Activated naive CD8-positive, alpha-beta T cell (primary cell): ENCODE data around the gene PTMA.
A peak's percentile ranks its signal among the peaks of the same experiment; 100 is the strongest.
"Not testable (repeated sequence)": the region's sequence is repeated elsewhere in the genome, so short reads cannot be mapped to it uniquely, and the experiment has no call there.

ENCODE experiments used
- H3K27ac Mint-ChIP-seq: one replicate; pipeline ENCODE4 v1.8.0; 2021; ENCODE audit warnings: mixed read lengths
- H3K27me3 Mint-ChIP-seq: one replicate; pipeline ENCODE4 v1.8.0; 2021; ENCODE audit warnings: mixed read lengths
- H3K36me3 Mint-ChIP-seq: one replicate; pipeline ENCODE4 v1.8.0; 2021; ENCODE audit warnings: mixed read lengths
- H3K4me1 Mint-ChIP-seq: one replicate; pipeline ENCODE4 v1.8.0; 2021; ENCODE audit warnings: low read depth, mixed read lengths
- H3K4me3 Mint-ChIP-seq: one replicate; pipeline ENCODE4 v1.8.0; 2021; ENCODE audit warnings: mild to moderate bottlenecking, mixed read lengths
- H3K9me3 Mint-ChIP-seq: one replicate; pipeline ENCODE4 v1.8.0; 2021; ENCODE audit warnings: low read depth, mixed read lengths

The PTMA gene

GRCh38 chr2:231701456-231702373 lies 6.6 kb upstream of the PTMA start:
- H3K27me3 Mint-ChIP-seq: no peaks in the 10 kb centered on the region
- H3K4me1 Mint-ChIP-seq: peaks cover 14% of the 10 kb centered on the region

GRCh38 chr2:231704017-231704416 lies 4.3 kb upstream of the PTMA start:
- Mint-ChIP-seq H3K27ac (peak overlapping the region; percentile 50), H3K4me1 (peaks cover 15% of the 10 kb centered on the region), H3K4me3 (peak overlapping the region; percentile 62), H3K9me3 (no peaks in the 10 kb centered on the region), H3K36me3 (peaks cover 2% of the 10 kb centered on the region), H3K27me3 (no peaks in the 10 kb centered on the region)

More at GRCh38 chr2:231701456-231702373, 6.6 kb upstream of the PTMA start:
- Mint-ChIP-seq H3K36me3 (peaks cover 2% of the 10 kb centered on the region), H3K9me3 (no peaks in the 10 kb centered on the region), H3K4me3 (no peak overlapping the region), H3K27ac (no peak overlapping the region)

DNA sequence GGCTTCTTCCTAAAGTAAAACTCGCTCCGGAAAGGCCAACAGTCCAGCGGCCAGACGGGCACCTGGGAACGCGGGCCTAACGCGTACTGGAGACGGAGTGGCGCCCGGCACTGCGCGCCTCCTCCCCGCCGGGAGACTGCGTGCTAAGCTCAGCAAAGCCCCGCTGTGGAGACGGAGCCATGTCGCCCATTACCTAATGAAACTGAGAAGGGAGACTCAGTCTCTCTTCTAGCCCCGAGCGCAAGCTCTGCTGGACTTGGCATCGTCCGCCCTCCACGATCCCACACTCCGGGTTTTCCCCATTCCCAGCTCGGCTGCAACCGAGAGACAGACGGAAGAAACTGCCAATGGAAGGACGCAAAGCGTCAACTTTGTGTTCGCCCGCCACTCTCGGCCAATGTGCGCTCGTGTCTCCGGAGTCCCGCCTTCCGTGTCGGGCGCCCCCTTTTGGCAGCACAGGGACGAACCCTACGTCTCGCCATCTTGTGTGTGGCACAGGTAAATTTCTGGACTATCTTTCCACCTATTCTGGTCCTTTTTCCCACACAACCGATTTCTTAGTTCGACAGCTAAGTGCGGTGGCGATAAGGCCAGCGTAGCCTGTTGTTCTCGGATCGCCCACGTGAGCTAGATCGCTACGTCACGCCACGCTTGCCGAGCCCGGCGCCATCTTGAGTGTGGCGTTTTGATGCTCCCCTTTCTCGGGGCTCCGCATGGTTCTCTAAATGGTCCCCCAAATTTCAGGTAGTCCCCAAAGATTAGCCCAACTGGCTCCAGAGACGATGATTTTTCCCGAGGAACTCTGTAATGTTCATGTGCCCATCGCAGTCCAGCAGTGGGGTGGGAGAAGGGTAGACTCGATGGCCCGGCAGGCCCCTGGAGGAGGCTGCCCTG lies 1.3 kb upstream of the PTMA start:
- Mint-ChIP-seq H3K4me1 (peaks cover 21% of the 10 kb centered on the region), H3K9me3 (no peaks in the 10 kb centered on the region), H3K27ac (peak overlapping the region; percentile 100), H3K4me3 (peak overlapping the region; percentile 95), H3K27me3 (no peaks in the 10 kb centered on the region), H3K36me3 (peaks cover 9% of the 10 kb centered on the region)

- peaks cover 15% of the 10 kb centered on the region for H3K36me3 Mint-ChIP-seq
Observed at GRCh38 chr2:231707625-231707926, 749 bp upstream of the PTMA start.

DNA sequence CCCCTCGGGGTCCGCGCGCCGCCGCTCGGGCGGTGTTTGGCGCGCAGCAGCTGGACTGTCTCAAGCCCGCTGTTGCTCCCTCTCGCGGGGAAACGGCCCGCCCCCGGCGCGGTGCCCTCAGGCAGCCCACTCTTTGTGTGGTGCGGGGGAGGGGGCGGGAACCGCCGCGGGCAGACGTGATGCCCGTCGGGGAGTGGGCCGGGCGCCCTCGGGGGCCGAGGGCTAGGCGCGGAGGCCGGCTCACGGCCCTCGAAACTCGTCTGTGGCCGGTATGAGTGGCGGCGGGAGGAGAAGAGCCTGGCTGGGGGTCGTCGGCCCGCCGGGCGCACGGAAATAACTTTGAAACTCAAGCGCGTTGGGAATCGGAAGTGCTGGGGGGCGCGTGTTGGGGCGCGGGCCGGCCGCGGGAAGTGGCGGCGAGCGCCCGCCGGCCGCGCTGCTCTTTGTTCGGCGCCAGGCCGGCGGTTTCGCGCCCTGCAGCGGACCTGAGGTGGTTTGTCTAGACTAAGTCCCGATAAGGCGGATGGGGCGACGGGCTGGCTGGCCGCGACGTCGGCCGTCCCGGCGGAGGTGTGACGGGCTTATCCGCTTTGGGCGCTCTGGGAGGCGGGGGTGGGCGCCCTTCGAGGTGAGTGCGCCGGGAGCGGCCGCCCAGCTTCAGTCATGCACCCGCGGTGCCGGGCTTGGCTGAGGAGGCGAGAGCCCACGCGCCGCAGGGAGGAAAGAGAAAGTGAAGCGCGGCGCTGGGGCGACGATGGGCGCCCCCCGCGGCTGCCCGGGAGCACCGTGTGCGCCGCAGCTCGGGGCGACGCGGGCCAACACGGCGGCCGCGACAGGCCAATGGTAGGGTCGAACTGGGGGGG lies 679 bp downstream of the PTMA start:
- H3K27ac Mint-ChIP-seq: peak overlapping the region; percentile 100
- no peaks in the 10 kb centered on the region for H3K9me3 Mint-ChIP-seq
- H3K4me3 Mint-ChIP-seq: peak overlapping the region; percentile 97
- no peaks in the 10 kb centered on the region for H3K27me3 Mint-ChIP-seq
- H3K4me1 Mint-ChIP-seq: peaks cover 37% of the 10 kb centered on the region
- H3K36me3 Mint-ChIP-seq: peaks cover 18% of the 10 kb centered on the region

More at GRCh38 chr2:231707625-231707926, 749 bp upstream of the PTMA start:
- no peaks in the 10 kb centered on the region for H3K9me3 Mint-ChIP-seq
- peaks cover 26% of the 10 kb centered on the region for H3K4me1 Mint-ChIP-seq
- H3K27me3 Mint-ChIP-seq: no peaks in the 10 kb centered on the region
- H3K4me3 Mint-ChIP-seq: peak overlapping the region; percentile 95
- peak overlapping the region; percentile 100 for H3K27ac Mint-ChIP-seq

DNA sequence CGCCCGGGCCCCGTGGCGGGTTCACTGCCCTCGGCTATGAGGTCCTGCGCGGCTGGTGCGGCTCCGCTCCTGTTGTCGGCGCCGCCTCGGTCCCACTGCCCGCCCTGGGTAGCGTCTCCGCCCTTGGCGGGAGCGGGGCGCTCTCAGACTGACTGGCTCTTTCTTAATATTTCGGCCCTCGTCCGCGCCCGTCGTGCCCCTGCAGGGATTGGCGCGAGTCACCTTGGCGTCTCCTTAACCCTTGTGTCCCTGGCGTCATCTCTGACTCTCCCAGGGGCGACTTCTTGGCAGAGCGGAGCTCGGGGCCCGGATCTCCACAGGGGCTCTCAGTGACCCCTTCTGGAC lies 1.3 kb downstream of the PTMA start:
- Mint-ChIP-seq H3K4me3 (peak overlapping the region; percentile 92), H3K27me3 (no peaks in the 10 kb centered on the region)

DNA sequence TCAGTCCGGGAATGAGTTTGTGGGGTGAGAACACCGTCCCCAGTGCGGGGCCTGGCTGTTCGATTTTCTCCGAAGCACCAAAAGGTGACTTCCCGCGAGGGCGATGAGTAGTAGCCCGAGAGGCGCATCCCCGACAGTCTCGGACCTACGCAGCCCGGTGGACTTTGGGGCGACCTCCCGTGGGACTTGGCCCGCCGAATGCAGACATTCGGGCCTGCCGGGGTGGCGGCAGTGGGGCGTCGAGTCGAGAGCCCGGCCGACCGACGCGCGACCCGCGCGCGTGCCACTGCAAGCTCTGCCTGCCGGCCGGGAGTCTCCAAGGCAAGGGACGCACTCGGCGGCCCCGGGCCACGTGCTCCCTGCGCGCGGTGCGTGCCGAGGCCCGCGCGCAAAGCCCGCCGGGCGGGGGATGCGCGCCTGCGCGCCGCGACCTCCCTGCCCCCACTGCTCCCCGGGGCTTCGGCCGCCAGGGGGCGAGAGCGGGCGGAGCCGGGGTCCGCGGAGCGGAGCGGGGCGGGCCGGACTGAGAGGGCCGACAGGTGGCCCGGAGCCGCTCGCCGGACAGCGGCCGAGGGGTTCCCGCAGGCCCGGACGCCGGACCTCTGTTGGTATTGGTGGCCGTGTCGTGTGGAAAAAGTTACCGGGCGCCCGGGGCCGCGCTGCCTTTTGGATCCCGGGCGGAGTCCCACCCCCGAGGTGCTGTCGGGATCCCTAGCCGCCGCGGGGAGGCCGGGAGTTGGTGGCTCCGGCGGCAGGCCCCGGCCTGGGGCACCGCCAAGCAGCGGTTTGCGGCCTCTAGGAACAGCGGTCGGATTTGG lies 1.9 kb downstream of the PTMA start:
- no peaks in the 10 kb centered on the region for H3K27me3 Mint-ChIP-seq
- peaks cover 38% of the 10 kb centered on the region for H3K4me1 Mint-ChIP-seq
- H3K36me3 Mint-ChIP-seq: peaks cover 17% of the 10 kb centered on the region
- H3K4me3 Mint-ChIP-seq: peak overlapping the region; percentile 99
- peak overlapping the region; percentile 97 for H3K27ac Mint-ChIP-seq
- H3K9me3 Mint-ChIP-seq: no peaks in the 10 kb centered on the region

More for the DNA sequence above, 1.3 kb downstream of the PTMA start:
- peaks cover 38% of the 10 kb centered on the region for H3K4me1 Mint-ChIP-seq
- no peaks in the 10 kb centered on the region for H3K9me3 Mint-ChIP-seq
- H3K36me3 Mint-ChIP-seq: peaks cover 18% of the 10 kb centered on the region
- peak overlapping the region; percentile 97 for H3K27ac Mint-ChIP-seq

DNA sequence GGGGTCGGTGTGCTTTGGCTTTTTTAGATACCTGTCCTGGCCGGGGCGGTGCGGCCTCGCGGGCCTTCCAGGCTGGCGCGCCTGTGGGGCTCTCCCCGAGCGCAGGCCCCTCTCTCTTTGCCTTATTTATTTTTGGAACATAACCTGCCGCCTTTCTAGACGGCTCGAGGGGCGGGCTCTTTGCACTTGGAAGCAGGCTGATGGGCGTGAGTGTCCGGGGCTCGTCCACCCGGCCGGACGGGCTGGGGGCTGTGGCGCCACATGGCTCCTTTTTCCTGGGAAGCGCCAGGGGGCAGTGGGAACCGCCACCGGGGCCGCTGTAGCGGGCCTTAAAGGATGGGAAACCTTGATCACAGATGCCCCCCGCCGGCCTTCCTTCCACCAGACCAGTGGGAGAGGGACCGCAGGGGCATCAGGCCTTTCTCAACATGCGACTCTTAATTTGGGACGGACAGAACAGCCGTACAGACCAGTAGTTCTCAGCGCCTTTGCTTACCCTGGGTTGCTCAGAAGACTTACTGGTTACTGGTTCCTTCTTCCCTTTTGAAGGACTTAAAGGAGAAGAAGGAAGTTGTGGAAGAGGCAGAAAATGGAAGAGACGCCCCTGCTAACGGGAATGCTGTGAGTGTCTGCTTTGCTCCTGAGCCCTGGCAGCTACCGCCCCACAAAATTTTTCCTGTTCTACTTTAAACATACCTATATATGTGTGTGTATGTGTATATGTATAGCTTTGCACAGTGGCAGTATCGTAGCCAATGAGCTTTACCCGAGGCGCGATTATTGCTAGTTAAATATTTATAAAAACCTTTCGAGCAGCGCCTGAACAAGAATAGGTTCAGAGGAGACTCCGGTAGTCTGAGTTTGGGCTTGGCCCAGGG lies 2.7 kb downstream of the PTMA start:
- Mint-ChIP-seq H3K27me3 (no peaks in the 10 kb centered on the region), H3K9me3 (no peaks in the 10 kb centered on the region), H3K4me3 (peak overlapping the region; percentile 99), H3K36me3 (peaks cover 19% of the 10 kb centered on the region), H3K27ac (peak overlapping the region; percentile 99), H3K4me1 (peaks cover 31% of the 10 kb centered on the region)

DNA sequence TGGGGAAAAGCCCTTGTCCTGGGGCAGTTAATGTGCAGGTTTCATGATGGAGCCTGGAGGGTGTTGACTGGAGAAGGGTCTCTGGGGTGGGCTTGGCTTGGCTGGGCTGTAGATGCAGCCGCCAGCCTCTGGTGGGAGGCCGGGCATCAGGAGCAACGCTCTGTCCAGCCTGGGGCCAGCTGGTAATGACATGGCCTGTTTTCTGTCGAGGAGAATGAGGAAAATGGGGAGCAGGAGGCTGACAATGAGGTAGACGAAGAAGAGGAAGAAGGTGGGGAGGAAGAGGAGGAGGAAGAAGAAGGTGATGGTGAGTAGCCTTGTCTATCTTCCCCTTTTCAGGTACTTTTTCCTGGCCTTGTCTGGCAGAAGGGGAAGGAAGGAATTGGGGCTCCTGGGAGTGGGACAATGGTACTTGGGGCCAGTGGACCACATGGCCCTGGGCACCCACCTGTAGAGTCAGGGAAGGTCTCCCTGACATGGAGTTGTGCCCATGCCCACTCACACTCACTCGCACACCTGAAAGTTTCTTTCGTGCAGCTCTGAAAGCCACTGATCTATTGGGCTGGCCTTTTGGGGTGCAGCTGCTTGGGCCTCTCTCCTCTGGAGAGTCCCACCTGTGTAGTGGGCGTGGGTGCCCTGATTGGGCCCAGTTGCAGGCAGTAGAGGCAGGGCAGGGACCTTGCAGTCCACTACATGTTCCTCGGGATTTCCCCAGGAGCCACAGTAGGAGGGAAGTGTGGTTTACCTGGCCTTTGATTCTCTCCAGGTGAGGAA lies 3.5 kb downstream of the PTMA start:
- Mint-ChIP-seq H3K27me3 (no peaks in the 10 kb centered on the region), H3K36me3 (peaks cover 19% of the 10 kb centered on the region), H3K27ac (peak overlapping the region; percentile 99), H3K4me1 (peaks cover 28% of the 10 kb centered on the region), H3K4me3 (peak overlapping the region; percentile 99), H3K9me3 (no peaks in the 10 kb centered on the region)

GRCh38 chr2:231712451-231713021 lies 4.2 kb downstream of the PTMA start:
- Mint-ChIP-seq H3K27ac (peak overlapping the region; percentile 99), H3K4me3 (peak overlapping the region; percentile 99), H3K4me1 (peaks cover 27% of the 10 kb centered on the region), H3K36me3 (peaks cover 19% of the 10 kb centered on the region)
- H3K27me3 Mint-ChIP-seq, H3K9me3 Mint-ChIP-seq: not testable (repeated sequence)

DNA sequence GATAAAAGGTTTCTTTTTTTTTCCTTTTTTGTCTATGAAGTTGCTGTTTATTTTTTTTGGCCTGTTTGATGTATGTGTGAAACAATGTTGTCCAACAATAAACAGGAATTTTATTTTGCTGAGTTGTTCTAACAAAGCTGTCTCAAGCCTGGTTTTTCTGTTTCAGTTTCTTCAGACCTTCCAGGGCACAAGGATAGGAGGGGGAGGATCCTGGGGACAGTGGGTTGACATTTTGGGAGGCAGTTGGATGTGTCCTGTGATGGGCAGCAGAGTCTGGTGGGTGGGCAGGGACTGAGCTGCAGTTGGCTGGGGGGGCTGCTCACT lies 5.0 kb downstream of the PTMA start:
- peak overlapping the region; percentile 83 for H3K4me3 Mint-ChIP-seq
- peak overlapping the region; percentile 92 for H3K27ac Mint-ChIP-seq
- H3K4me1 Mint-ChIP-seq: peaks cover 27% of the 10 kb centered on the region
- peaks cover 19% of the 10 kb centered on the region for H3K36me3 Mint-ChIP-seq
- H3K27me3 Mint-ChIP-seq, H3K9me3 Mint-ChIP-seq: not testable (repeated sequence)

- H3K27me3 Mint-ChIP-seq: no peaks in the 10 kb centered on the region
- H3K9me3 Mint-ChIP-seq: no peaks in the 10 kb centered on the region
- peak overlapping the region; percentile 83 for H3K4me3 Mint-ChIP-seq
Observed at GRCh38 chr2:231713730-231714638, 5.7 kb downstream of the PTMA start.

More at GRCh38 chr2:231713730-231714638, 5.7 kb downstream of the PTMA start:
- peaks cover 27% of the 10 kb centered on the region for H3K4me1 Mint-ChIP-seq
- peaks cover 19% of the 10 kb centered on the region for H3K36me3 Mint-ChIP-seq
- H3K27ac Mint-ChIP-seq: peak overlapping the region; percentile 92
